ENCODE measurements around the gene TNK1. TPM values are rescaled to one million over a fixed set of nuclear protein-coding genes. Genes with fewer than 3 reads are reported as not detected.

TNK1 gene
- total and polyA plus RNA-seq, 2 donors (not counting 1 experiment from before 2014, with no cell fraction given): 11.7 to 23.7 TPM

GRCh38 chr17:7419819-7420610, 39.1 kb downstream of the TNK1 start, which contains the start of gene SPEM1:
Gene SPEM1 (plus strand): TSS chr17:7420324. CDS start chr17:7420385, 61 bp downstream.
- Mint-ChIP-seq H3K4me3 (no peak within 1 kb of the TSS), H3K27ac (no peak within 1 kb of the TSS), H3K9me3 (ENCODE audit: insufficient read depth) (no peaks in the 10 kb centered on the region), H3K4me1 (no peaks in the 10 kb centered on the region), H3K27me3 (peaks cover 8% of the 10 kb centered on the region)
- H3K4me3 ChIP-seq (ENCODE audit: control extremely low read depth in 1 of 5, extremely low read depth in 1 of 5, insufficient read depth in 1 of 5, low read depth in 2 of 5, low read length in 4 of 5): no peak within 1 kb of the TSS
- H3K9me3 ChIP-seq (ENCODE audit: control extremely low read depth in 1 of 3, control insufficient read depth in 2 of 3, insufficient read depth in 1 of 3, low read length in 2 of 3): no peaks in the 10 kb centered on the region
- H3K27ac ChIP-seq (ENCODE audit: low read length in 2 of 2): no peak within 1 kb of the TSS
- WGBS (ENCODE audit: insufficient coverage): 90% methylated on average over 12 of the region's 17 CpGs
- H4K20me1 ChIP-seq (ENCODE audit: control insufficient read depth, insufficient read depth, low read length, poor library complexity, severe bottlenecking): no peaks in the 10 kb centered on the region
- no peaks in the 10 kb centered on the region for H3K36me3 ChIP-seq (replicated peaks in 1 of 2; ENCODE audit: control extremely low read depth in 1 of 2, control insufficient read depth in 1 of 2, extremely low read depth in 1 of 2, insufficient read depth in 2 of 2, low read length in 1 of 2)
- no peak within 1 kb of the TSS for H3K4me2 ChIP-seq (replicated peaks; ENCODE audit: low read depth, low read length, poor library complexity, severe bottlenecking)
- ATAC-seq (ENCODE audit: low read depth) (no peak), DNase-seq (no peak)
- intact Hi-C loops (cut with micrococcal nuclease): no loop called here
- ChIA-PET CTCF (interaction anchor here (1.5 kb wide), 1 partner anchor 17 kb away, joined by 3 read pairs; no protein-coding TSS in a partner anchor), POLR2A (no interaction called here)
- TF ChIP-seq CTCF (IDR thresholded peaks at IDR 0.05) (no peak), EZH2 (IDR thresholded peaks at IDR 0.05; ENCODE audit: borderline replicate concordance, insufficient read depth, low read depth, low read length, poor library complexity, severe bottlenecking) (no peak)
- H3K79me2 ChIP-seq (ENCODE audit: control insufficient read depth, insufficient read depth, low read length): no peaks in the 10 kb centered on the region
- H3K4me1 ChIP-seq (ENCODE audit: control insufficient read depth in 2 of 2, insufficient read depth in 2 of 2, low read length in 2 of 2): no peaks in the 10 kb centered on the region
- peaks cover 0 to under 1% (median 0%) of the 10 kb centered on the region in 4 experiments for H3K27me3 ChIP-seq (replicated peaks in 1 of 4; ENCODE audit: control extremely low read depth in 1 of 4, control insufficient read depth in 3 of 4, insufficient read depth in 4 of 4, low read length in 3 of 4)
- H2AFZ ChIP-seq (ENCODE audit: insufficient read depth, low read depth, low read length, poor library complexity, severe bottlenecking): no peak within 1 kb of the TSS
- H3K9ac ChIP-seq (ENCODE audit: low read length): no peak within 1 kb of the TSS

GRCh38 chr17:7421186-7421585, 40.3 kb downstream of the TNK1 start:
- H4K20me1 ChIP-seq (ENCODE audit: control insufficient read depth, insufficient read depth, low read length, poor library complexity, severe bottlenecking): no peaks in the 10 kb centered on the region
- intact Hi-C loops (cut with micrococcal nuclease): no loop called here
- H3K27me3 ChIP-seq (replicated peaks in 1 of 4; ENCODE audit: control extremely low read depth in 1 of 4, control insufficient read depth in 3 of 4, insufficient read depth in 4 of 4, low read length in 3 of 4): peaks cover 0 to 3% (median 0%) of the 10 kb centered on the region in 4 experiments
- no peak overlapping the region for H2AFZ ChIP-seq (ENCODE audit: insufficient read depth, low read depth, low read length, poor library complexity, severe bottlenecking)
- ChIA-PET POLR2A (interaction anchor here (0.7 kb wide), 1 partner anchor 33 kb away, joined by 3 read pairs; no protein-coding TSS in a partner anchor), CTCF (no interaction called here)
- H3K4me1 Mint-ChIP-seq: no peaks in the 10 kb centered on the region
- no peak for ATAC-seq (ENCODE audit: low read depth)
- no peak overlapping the region for H3K4me3 Mint-ChIP-seq
- TF ChIP-seq CTCF (IDR thresholded peaks at IDR 0.05) (no peak), EZH2 (IDR thresholded peaks at IDR 0.05; ENCODE audit: borderline replicate concordance, insufficient read depth, low read depth, low read length, poor library complexity, severe bottlenecking) (no peak)
- H3K4me1 ChIP-seq (ENCODE audit: control insufficient read depth in 2 of 2, insufficient read depth in 2 of 2, low read length in 2 of 2): no peaks in the 10 kb centered on the region
- H3K27ac Mint-ChIP-seq: no peak overlapping the region
- WGBS (ENCODE audit: insufficient coverage): over 99% methylated on average over 16 of the region's 16 CpGs
- H3K9ac ChIP-seq (ENCODE audit: low read length): no peak overlapping the region
- no peak for DNase-seq
- peaks cover 11% of the 10 kb centered on the region for H3K27me3 Mint-ChIP-seq
- H3K9me3 ChIP-seq (ENCODE audit: control extremely low read depth in 1 of 3, control insufficient read depth in 2 of 3, insufficient read depth in 1 of 3, low read length in 2 of 3): no peaks in the 10 kb centered on the region
- H3K4me3 ChIP-seq (ENCODE audit: control extremely low read depth in 1 of 5, extremely low read depth in 1 of 5, insufficient read depth in 1 of 5, low read depth in 2 of 5, low read length in 4 of 5): no peak overlapping the region
- no peak overlapping the region for H3K4me2 ChIP-seq (replicated peaks; ENCODE audit: low read depth, low read length, poor library complexity, severe bottlenecking)
- no peaks in the 10 kb centered on the region for H3K36me3 ChIP-seq (replicated peaks in 1 of 2; ENCODE audit: control extremely low read depth in 1 of 2, control insufficient read depth in 1 of 2, extremely low read depth in 1 of 2, insufficient read depth in 2 of 2, low read length in 1 of 2)
- no peak overlapping the region for H3K27ac ChIP-seq (ENCODE audit: low read length in 2 of 2)
- H3K79me2 ChIP-seq (ENCODE audit: control insufficient read depth, insufficient read depth, low read length): no peaks in the 10 kb centered on the region
- H3K9me3 Mint-ChIP-seq (ENCODE audit: insufficient read depth): no peaks in the 10 kb centered on the region

All from B cell (primary cell).